GM20000 (cell line): ENCODE measurements around the gene ASB18.

Experiments
- DNase-seq: peaks from one replicate; pipeline ENCODE4 v3.0.0; 2012; ENCODE audit warnings: low spot score
- TF ChIP-seq, protein P1 (sequence below): IDR thresholded peaks from 2 replicates; pipeline ENCODE4 v1.5.1; 2012; ENCODE audit warnings: mild to moderate bottlenecking, control low read depth; ENCODE audit errors: extremely low read depth, missing control alignments

The ASB18 gene

DNA sequence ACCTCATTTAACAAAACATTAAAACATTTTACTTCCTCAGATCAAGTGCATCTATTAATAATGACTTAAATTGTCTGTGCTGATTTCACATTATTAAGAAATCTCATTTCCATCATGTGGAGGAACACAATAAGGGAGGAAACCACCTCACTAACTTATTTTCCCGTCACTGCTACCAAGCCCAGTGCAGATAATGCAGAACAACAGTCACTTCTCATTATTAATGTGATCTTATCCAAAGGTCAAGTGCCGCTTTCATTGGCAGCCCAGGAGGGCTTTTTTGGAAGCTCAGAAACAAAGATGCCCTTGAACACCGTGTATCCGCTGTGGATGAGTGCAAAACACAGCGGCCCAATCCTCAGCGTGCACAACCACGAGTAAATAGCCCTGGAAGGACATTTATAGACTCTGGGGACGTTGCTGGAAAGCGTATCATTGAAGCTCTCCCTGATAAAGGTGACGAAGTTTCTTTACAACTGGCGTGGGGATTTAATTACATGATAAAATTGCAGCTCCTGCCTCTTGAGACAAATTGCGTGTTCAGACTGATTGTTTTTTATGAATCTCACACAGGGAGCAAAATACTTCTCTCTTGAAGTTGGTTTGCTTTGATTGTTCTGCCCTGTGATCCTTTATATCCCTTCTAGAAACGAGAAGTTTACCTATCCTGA, 13.2 kb downstream of the ASB18 start:
- TF ChIP-seq, protein P1, sequence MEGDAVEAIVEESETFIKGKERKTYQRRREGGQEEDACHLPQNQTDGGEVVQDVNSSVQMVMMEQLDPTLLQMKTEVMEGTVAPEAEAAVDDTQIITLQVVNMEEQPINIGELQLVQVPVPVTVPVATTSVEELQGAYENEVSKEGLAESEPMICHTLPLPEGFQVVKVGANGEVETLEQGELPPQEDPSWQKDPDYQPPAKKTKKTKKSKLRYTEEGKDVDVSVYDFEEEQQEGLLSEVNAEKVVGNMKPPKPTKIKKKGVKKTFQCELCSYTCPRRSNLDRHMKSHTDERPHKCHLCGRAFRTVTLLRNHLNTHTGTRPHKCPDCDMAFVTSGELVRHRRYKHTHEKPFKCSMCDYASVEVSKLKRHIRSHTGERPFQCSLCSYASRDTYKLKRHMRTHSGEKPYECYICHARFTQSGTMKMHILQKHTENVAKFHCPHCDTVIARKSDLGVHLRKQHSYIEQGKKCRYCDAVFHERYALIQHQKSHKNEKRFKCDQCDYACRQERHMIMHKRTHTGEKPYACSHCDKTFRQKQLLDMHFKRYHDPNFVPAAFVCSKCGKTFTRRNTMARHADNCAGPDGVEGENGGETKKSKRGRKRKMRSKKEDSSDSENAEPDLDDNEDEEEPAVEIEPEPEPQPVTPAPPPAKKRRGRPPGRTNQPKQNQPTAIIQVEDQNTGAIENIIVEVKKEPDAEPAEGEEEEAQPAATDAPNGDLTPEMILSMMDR: no peak
- DNase-seq: no peak

DNA sequence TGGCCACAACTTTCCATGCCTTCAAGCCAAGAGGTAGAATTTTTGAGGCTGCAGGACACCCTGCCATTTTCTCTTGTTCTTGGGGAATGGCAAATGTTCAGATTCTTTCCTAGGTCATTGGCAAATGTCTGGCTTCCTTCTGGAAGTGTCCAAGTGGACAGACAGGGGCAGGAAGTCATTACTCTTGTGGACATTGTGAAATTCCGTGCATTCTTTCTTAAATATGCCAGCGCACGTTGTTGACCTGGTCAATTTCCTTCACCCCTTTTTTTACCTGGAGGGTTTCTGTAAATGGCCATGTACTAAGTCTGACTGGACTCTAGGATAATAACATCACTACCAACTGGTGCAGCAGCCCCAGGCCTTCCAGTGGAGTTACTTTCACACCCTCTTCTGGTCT, 13.9 kb downstream of the ASB18 start:
- TF ChIP-seq, protein P1: no peak
- DNase-seq: no peak

DNA sequence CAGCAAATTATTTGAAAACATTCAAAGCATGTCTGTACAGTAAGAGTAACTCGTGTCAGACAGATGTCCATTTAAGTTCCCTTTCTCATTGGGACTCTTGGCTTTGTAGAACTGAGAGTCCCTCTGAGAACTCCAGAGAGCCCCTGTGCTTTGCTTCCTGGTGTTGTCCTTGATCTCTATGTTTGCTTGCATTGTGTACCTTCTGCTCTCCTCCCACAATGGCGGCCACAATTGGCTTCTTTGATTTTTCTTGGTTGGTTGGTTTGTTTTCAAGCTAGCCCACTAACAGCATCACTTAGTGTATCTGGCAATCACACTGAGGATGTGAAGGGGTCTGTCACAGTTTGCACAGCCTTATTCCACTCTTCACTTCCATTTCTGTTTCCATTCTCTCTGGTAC, 15.1 kb downstream of the ASB18 start:
- no peak for DNase-seq
- TF ChIP-seq, protein P1: no peak

DNA sequence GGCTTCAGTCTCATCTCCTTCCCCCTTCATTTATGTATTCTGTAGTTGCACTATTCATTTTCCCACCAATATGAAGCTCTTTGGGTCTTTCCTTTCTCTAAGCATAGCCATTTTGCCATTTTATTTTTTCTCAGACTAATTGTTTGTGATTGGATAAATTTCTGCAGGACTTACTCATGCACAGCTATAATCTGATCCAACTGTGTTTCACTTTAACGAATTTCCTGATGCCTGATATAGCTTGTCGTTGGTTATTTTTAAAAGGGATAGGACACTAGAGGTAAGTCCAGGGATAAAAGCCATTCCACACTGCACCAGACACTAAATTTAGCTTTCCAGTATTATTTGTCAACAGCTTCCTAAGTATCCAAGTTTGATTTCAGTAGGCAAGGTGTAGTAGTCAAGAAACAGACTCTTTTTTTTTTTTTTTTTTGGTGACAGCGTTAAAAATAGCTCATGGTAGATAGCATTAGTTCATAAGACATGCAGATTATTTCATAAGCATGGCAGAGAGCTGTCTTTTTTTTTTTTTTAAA, 17.4 kb downstream of the ASB18 start:
- DNase-seq: no peak
- TF ChIP-seq, protein P1: no peak

DNA sequence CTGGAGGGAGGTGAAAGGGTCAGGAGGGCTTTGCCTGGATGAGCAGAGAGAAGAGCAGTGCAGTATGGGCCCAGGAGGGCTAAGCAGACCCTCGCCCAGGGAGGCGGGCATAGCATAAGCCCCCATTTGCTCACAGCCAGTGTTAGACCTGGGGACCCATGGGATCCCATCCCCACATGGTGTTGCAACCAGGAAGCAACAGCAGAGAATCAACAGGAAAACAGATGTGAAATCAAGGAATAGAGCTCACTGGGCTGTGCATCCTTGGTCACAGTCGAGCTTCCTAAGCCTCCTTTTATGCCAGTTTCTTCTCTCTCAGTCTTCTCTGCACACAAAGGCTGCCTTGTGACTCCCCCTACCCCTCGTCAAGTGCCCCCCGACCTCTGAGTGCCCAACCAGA, 19.9 kb downstream of the ASB18 start:
- TF ChIP-seq, protein P1: no peak
- DNase-seq: no peak

DNA sequence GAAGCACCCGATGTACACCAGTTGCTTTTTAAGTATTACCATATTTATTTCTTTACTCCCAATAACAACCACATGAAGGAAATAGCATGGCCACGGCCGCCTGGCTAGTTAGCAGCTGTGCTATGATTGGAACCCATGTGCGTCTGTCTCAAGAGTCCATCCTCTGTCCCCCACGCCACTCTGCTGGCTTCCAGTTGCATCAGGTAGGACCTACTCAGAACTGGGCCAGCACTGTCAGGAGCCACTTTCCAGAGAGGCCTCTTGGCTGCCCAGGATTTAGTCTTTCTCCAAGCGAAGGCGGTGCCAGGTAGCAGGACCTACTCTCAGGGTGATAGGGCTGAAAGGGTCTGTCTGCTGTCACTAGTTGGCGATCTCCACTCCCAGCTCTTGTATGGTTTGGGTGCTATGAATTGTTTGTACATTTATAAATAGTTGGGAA, 22.1 kb downstream of the ASB18 start:
- TF ChIP-seq, protein P1: no peak
- DNase-seq: no peak

DNA sequence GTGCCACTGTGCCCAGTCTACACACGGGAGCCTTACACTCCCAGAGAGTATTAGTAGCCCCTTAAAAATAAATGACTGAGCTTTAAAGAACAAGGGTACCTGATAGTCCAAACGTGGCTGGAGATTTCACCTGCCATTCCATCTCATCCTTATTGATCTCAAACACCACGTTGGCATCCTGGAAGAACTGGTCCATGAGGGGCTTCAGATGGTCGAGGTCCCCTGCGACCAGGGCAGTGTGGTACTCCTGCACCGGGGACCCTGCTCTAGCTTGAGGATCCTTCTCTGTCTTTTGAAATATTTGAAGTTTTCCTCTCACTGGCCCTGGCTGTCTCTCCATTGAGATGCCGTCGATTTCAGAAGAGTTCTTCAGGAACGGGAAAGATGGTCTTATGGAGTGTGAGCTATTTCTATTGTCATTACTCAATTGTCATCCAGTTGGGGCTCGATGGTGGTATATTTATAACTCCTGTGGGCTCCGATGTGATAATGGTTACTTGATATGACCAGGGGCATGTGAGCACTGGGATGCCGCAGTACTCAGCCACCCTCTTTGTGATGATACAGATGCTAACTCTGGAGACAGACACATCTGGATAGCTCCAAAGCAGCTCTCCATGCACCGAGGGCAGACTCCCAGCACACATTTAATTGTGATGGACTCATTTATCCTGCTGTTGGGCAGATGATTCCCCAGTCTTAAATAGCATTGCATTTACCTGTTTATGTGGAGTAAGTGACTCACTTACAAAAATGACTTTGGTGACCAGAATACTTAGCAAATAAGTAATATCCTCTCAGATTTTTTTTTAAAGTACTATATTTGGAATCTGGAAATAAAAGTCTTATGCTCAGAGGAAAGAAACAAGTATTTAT, 22.8 kb downstream of the ASB18 start:
- DNase-seq: no peak
- TF ChIP-seq, protein P1: no peak
